ENCODE results near the gene CDH23.

DNA sequence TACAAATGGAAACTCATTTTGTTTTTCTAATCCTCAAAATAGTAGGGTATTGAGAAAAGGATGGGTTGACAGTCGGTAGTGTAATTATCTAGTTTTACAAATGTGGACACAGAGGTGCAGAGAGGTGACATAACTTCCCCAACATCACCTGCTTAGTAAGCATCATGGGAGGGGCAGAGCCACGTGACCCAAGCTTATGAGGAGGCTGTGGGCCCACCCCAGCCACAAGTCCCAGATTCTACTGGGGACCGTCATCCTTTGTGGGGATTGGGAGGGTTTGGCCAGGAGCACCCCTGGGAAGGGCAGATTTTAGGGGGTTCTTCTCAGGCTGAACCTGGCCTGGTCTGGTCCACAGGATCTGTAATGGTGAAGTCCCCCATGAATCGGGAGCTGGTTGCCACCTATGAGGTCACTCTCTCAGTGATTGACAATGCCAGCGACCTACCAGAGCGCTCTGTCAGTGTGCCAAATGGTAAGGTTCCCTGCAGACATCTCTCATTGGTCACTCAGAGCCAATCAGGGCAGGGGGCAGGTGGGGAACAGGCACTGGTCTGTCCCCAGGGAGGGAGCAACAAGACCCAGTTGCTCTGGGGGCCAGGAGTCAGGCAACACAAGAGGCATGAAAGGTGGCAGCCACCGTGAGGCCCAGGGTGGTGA lies 400.2 kb downstream of the CDH23 start:
- TF ChIP-seq EZH2phosphoT487 (IDR thresholded peaks at IDR 0.05; ENCODE audit: insufficient read depth, low read depth), result no peak
- no peak for TF ChIP-seq EZH2 (IDR thresholded peaks at IDR 0.05; ENCODE audit: insufficient read depth, poor library complexity, severe bottlenecking)

Measured in GM23248 (cell line).